Transverse colon (tissue), 4 donors: Measurements from ENCODE around the gene CCRL2. TPM values are rescaled to one million over a fixed set of nuclear protein-coding genes. Genes with fewer than 3 reads are reported as not detected.
A peak's percentile ranks its signal among the peaks of the same experiment; 100 is the strongest.
"Not testable (repeated sequence)": the region's sequence is repeated elsewhere in the genome, so short reads cannot be mapped to it uniquely, and the experiment has no call there.

Experiments used
- DNase-seq: peaks from one replicate; pipeline ENCODE4 v3.0.0-alpha.2; 2019
- H3K27ac ChIP-seq, 4 donors: fragments of 200-600 bp; sonication (generic); 2 replicates each; pipeline ENCODE4 v1.5.1; 2016 to 2018; ENCODE audit warnings: inconsistent platforms in 4 of 4
- H3K27me3 ChIP-seq: fragments of 200-600 bp; sonication (generic); 2 replicates; pipeline ENCODE4 v1.5.1; 2017; ENCODE audit warnings: inconsistent platforms
- H3K36me3 ChIP-seq, 4 donors: fragments of 200-600 bp; sonication (generic); 2 replicates each; pipeline ENCODE4 v1.5.1; 2017 to 2019; ENCODE audit warnings: inconsistent platforms in 4 of 4
- H3K4me1 ChIP-seq, 4 donors: fragments of 200-600 bp; sonication (generic); 2 replicates each; pipeline ENCODE4 v1.5.1; 2017 to 2020; ENCODE audit warnings: inconsistent platforms in 4 of 4
- H3K4me3 ChIP-seq, 4 donors: fragments of 200-600 bp; sonication (generic); 1 replicate in 1 of 4; 2 replicates in 3 of 4; pipeline versions ENCODE4 v1.5.1 to v1.6.1; 2017 to 2019; ENCODE audit warnings: inconsistent platforms in 4 of 4
- H3K9me3 ChIP-seq, 2 donors: fragments of 200-600 bp; sonication (generic); 2 replicates each; pipeline ENCODE4 v1.5.1; 2017 to 2019; ENCODE audit warnings: inconsistent platforms in 2 of 2
- EP300 ChIP-seq: sonication (generic); formaldehyde crosslinking; IDR thresholded peaks from one replicate; pipeline ENCODE4 v1.6.1; 2017; ENCODE audit warnings: antibody characterized with exemption, low read depth
- POLR2A ChIP-seq: fragments of 450-650 bp; IDR thresholded peaks from one replicate; pipeline ENCODE4 v1.6.1; 2016; ENCODE audit warnings: antibody characterized with exemption, mild to moderate bottlenecking, moderate library complexity
- POLR2AphosphoS5 ChIP-seq, 3 donors: sonication (generic); formaldehyde crosslinking; IDR thresholded peaks; one replicate each; pipeline ENCODE4 v1.6.1; 2016; ENCODE audit warnings: antibody characterized with exemption in 3 of 3
- WGBS, 2 donors: methylation state at CpG; one replicate each; pipeline ENCODE4 v1.1.5; 2018; ENCODE audit warnings: low coverage in 1 of 2; 5-methylcytosine and 5-hydroxymethylcytosine counted together
- in situ Hi-C, 4 donors: fragments of 200-750 bp; cut with MboI; loops; one replicate each; pipeline versions ENCODE4 v1.15.0 to v1.15.1; 2017; ENCODE audit warnings: low sequenced_read_pairs in 3 of 4, low pct_ligation_motif_present in 1 of 4, low pct_unique_long_range_greater_than_20kb in 1 of 4
- intact Hi-C: fragments of 100-400 bp; cut with DNase I; formaldehyde crosslinking; loops from one replicate; pipeline ENCODE4 v1.15.1; 2023; ENCODE audit warnings: low total_unique reads
- total RNA-seq, 4 donors: library from RNA; depleted of rRNA; stranded (reverse); fragments of >200 nt; gene quantifications; one replicate each; pipeline ENCODE4 v1.1.0, GENCODE V29; 2016
- TF ChIP-seq, protein P1 (sequence below), 5 experiments: fragments of 200-600 bp in 3 of 5; fragments of 450-650 bp in 2 of 5; sonication (generic) in 3 of 5; IDR thresholded peaks; 1 replicate in 2 of 5; 2 replicates in 3 of 5; pipeline ENCODE4 v1.5.1; 2016 to 2017; ENCODE audit warnings: antibody characterized with exemption in 5 of 5, inconsistent platforms in 3 of 5, mild to moderate bottlenecking in 2 of 5, moderate library complexity in 1 of 5

CCRL2 gene
- total RNA-seq, 4 donors from 2014 or later = 2.6 to 13.9 (median 9.8) TPM

DNA sequence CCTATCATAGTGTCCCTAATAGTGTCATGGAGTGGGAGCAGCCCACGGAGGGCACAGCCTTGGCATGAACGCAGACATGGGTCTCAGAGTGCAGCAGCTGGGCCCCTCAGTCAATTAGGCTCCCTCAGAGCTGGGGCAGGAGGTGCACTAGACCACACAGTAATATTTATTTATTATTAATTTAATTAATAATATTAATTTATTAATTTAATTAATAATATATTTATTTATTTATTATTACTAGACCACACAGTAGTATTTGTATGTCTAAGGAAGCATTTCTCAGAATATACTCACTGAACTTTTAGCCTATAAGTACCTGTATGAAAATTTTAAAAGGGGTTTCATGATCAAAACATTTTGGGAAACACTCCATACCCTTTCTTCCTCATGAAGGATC lies 5.5 kb upstream of the CCRL2 start:
- H3K4me1 ChIP-seq = peaks cover 0 to 21% (median 13%) of the 10 kb centered on the region in 4 donors
- H3K9me3 ChIP-seq = no peaks in the 10 kb centered on the region
- H3K36me3 ChIP-seq = no peaks in the 10 kb centered on the region
- no peaks in the 10 kb centered on the region for H3K27me3 ChIP-seq
- TF ChIP-seq EP300 (no peak), POLR2A (no peak), POLR2AphosphoS5 (IDR thresholded peaks at IDR 0.05) (no peak)
- TF ChIP-seq, protein P1, sequence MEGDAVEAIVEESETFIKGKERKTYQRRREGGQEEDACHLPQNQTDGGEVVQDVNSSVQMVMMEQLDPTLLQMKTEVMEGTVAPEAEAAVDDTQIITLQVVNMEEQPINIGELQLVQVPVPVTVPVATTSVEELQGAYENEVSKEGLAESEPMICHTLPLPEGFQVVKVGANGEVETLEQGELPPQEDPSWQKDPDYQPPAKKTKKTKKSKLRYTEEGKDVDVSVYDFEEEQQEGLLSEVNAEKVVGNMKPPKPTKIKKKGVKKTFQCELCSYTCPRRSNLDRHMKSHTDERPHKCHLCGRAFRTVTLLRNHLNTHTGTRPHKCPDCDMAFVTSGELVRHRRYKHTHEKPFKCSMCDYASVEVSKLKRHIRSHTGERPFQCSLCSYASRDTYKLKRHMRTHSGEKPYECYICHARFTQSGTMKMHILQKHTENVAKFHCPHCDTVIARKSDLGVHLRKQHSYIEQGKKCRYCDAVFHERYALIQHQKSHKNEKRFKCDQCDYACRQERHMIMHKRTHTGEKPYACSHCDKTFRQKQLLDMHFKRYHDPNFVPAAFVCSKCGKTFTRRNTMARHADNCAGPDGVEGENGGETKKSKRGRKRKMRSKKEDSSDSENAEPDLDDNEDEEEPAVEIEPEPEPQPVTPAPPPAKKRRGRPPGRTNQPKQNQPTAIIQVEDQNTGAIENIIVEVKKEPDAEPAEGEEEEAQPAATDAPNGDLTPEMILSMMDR (IDR thresholded peaks at IDR 0.05) = no peak
- H3K27ac ChIP-seq = no peak overlapping the region
- in situ Hi-C loops = no loop called here
- no peak for DNase-seq
- 100% methylated on average over 1 to 2 of the region's 2 CpGs for WGBS, 2 donors
- H3K4me3 ChIP-seq = no peak overlapping the region
- intact Hi-C loops = no loop called here

DNA sequence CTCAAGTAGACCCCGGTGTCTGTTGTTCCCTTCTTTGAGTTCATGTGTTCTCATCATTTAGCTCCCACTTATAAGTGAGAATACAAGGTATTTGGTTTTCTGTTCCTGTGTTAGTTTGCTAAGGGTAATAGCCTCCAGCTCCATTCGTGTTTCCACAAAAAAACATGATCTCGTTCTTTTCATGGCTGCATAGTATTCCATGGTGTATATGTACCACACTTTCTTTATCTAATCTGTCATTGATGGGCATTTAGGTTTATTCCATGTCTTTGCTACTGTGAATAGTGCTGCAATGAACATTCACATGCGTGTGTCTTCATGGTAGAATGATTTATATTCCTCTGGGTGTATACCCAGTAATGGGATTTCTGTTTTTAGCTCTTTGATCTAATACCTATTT lies 4.2 kb upstream of the CCRL2 start:
- H3K9me3 ChIP-seq, DNase-seq, H3K27ac ChIP-seq, H3K4me3 ChIP-seq, H3K36me3 ChIP-seq, H3K27me3 ChIP-seq, in situ Hi-C loops, intact Hi-C loops: not testable (repeated sequence)
- 95% methylated on average over 4 of the region's 4 CpGs for WGBS, 2 donors
- H3K4me1 ChIP-seq = peaks cover 0 to 34% (median 19%) of the 10 kb centered on the region in 4 donors

DNA sequence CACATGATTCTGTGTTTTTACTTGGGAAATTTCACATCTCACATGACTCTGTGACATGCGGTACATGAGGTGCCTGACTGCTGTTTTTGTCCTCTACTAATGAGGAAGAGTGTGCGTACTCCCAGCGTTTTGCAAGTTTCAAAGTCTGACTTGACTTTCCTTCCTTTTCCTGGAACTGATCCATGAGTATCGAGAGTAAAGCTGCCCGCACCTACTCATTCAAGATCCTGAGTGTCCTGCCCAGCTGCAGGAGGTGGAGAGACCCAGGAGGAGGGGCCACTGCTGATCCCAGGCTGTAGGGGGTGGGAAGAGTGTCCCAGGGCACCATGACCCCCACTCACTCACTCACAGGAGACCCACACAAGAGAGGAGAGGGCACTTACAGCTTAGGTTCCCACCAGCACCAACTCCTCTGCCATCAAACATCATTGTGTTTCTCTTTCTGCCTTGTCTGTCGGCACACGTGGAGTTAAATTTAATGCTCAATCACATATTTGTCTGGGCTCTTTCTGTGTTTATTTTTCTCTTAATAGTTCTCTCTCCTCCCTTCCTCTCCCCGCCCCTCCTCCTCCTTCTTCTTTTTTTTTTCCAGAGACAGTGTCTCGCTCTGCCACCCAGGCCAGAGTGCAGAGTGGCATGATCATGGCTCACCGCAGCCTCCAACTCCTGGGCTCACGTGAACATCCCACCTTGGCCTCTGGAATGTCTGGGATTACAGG lies 1.6 kb upstream of the CCRL2 start:
- in situ Hi-C loops (no loop called here), intact Hi-C loops (no loop called here)
- Histone ChIP-seq H3K27me3 (no peaks in the 10 kb centered on the region), H3K27ac (peak overlapping the region; percentile 82 to 95 (median 88)), H3K9me3 (no peaks in the 10 kb centered on the region), H3K4me1 (peaks cover 0 to 46% (median 20%) of the 10 kb centered on the region in 4 donors), H3K36me3 (no peaks in the 10 kb centered on the region), H3K4me3 (peak overlapping the region in 1 of 4 donors; percentile 51)
- peak; percentile 50 to 80 (median 52) for TF ChIP-seq POLR2AphosphoS5 (IDR thresholded peaks at IDR 0.05)
- no peak for TF ChIP-seq EP300
- peak; percentile 38 for TF ChIP-seq POLR2A
- peak; percentile 73 for DNase-seq
- WGBS, 2 donors = 27 to 33% methylated on average over 7 to 11 of the region's 11 CpGs

DNA sequence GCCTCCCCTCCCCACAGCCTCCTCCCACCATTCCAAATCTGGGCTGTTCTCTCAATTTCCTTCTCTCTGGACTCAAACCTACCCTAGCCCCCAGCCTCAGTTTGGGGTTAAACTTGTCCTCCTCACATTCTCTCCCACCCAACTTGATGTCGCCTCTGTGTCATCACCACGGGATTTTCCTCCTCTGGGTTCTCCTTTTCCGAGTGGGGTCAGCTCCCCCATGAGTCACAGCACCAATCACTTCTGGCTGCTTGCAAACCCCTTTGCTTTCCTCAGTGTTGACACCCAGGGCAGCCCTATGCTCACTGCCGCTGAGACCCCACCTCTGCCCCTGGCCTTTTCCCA lies 644 bp upstream of the CCRL2 start:
- in situ Hi-C loops (no loop called here), intact Hi-C loops (no loop called here)
- TF ChIP-seq, protein P1 (IDR thresholded peaks at IDR 0.05) = no peak
- no peak for TF ChIP-seq POLR2A
- TF ChIP-seq POLR2AphosphoS5 (IDR thresholded peaks at IDR 0.05) = no peak
- no peak for TF ChIP-seq EP300
- Histone ChIP-seq H3K4me1 (peaks cover 0 to 46% (median 20%) of the 10 kb centered on the region in 4 donors), H3K27me3 (no peaks in the 10 kb centered on the region), H3K4me3 (peak overlapping the region in 1 of 4 donors; percentile 51), H3K27ac (peak overlapping the region; percentile 82 to 95 (median 88)), H3K36me3 (no peaks in the 10 kb centered on the region), H3K9me3 (no peaks in the 10 kb centered on the region)
- WGBS, 2 donors = 70 to 82% methylated on average over 4 of the region's 4 CpGs
- DNase-seq = no peak

DNA sequence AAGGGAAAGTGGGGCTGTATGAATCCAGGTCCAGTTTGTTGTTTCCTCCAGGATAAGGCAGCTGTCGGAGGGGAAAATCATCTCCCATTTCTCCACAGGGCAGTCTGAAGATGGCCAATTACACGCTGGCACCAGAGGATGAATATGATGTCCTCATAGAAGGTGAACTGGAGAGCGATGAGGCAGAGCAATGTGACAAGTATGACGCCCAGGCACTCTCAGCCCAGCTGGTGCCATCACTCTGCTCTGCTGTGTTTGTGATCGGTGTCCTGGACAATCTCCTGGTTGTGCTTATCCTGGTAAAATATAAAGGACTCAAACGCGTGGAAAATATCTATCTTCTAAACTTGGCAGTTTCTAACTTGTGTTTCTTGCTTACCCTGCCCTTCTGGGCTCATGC lies 911 bp downstream of the CCRL2 start:
- in situ Hi-C loops (no loop called here), intact Hi-C loops (no loop called here)
- WGBS, 2 donors = 21 to 62% methylated on average over 2 to 7 of the region's 7 CpGs
- Histone ChIP-seq H3K9me3 (no peaks in the 10 kb centered on the region), H3K4me3 (peak overlapping the region in 3 of 4 donors; percentile 31 to 51 (median 32)), H3K27me3 (no peaks in the 10 kb centered on the region), H3K4me1 (peaks cover 0 to 52% (median 20%) of the 10 kb centered on the region in 4 donors), H3K27ac (peak overlapping the region; percentile 82 to 95 (median 88)), H3K36me3 (no peaks in the 10 kb centered on the region)
- no peak for DNase-seq
- TF ChIP-seq EP300 (no peak), POLR2AphosphoS5 (IDR thresholded peaks at IDR 0.05) (no peak)
- TF ChIP-seq, protein P1 (IDR thresholded peaks at IDR 0.05) = no peak
